Measurements from ENCODE around the gene C11orf54. TPM values are rescaled to one million over a fixed set of nuclear protein-coding genes. Genes with fewer than 3 reads are reported as not detected.

The C11orf54 gene
- total RNA-seq, 1 experiment from 2014 or later = 37.2 TPM

- intact Hi-C loops (cut with micrococcal nuclease; ENCODE audit: unreplicated experiment) = no loop called here
- Histone ChIP-seq H3K79me2 (ENCODE audit: low read depth) (peaks cover 92% of the 10 kb centered on the region), H2AFZ (no peak overlapping the region), H3K27ac (peak overlapping the region; percentile 99), H4K20me1 (ENCODE audit: insufficient read depth) (peaks cover 89% of the 10 kb centered on the region), H3K4me1 (replicated peaks; ENCODE audit: insufficient read depth) (peaks cover 39% of the 10 kb centered on the region), H3K4me3 (peak overlapping the region; percentile 81; the same call in 1 of the 2 replicates), H3K9me3 (ENCODE audit: insufficient read depth, low read depth) (no peaks in the 10 kb centered on the region), H3K27me3 (ENCODE audit: insufficient read depth, low read depth) (no peaks in the 10 kb centered on the region), H3K4me2 (peak overlapping the region; percentile 98), H3K9me2 (ENCODE audit: insufficient read depth) (no peaks in the 10 kb centered on the region), H3F3A (ENCODE audit: insufficient read depth, low read depth) (peaks cover 100% of the 10 kb centered on the region), H3K36me3 (ENCODE audit: low read depth) (peaks cover 96% of the 10 kb centered on the region)
- no peak for TF ChIP-seq EZH2 (IDR thresholded peaks at IDR 0.05; ENCODE audit: low read depth)
- TF ChIP-seq CTCF (conservative IDR thresholded peaks at IDR 0.05) = no peak
- CTCF ChIA-PET = no interaction called here
- POLR2A ChIA-PET (ENCODE audit: unreplicated experiment) = no interaction called here
- no TSS peak for BruUV-seq (replicated peaks)
- DNase-seq = peak in 1 of 2 experiments; percentile 63
Measured at GRCh38 chr11:93736129-93736528, 5.3 kb upstream of the C11orf54 start.

- BruUV-seq (replicated peaks) = no TSS peak
- TF ChIP-seq CTCF (conservative IDR thresholded peaks at IDR 0.05) (no peak), EZH2 (IDR thresholded peaks at IDR 0.05; ENCODE audit: low read depth) (no peak)
- peaks cover 45% of the 10 kb centered on the region for H3K4me1 ChIP-seq (replicated peaks; ENCODE audit: insufficient read depth)
- CTCF ChIA-PET = interaction anchor here (0.6 kb wide), 1 partner anchor 1004 kb away, joined by 3 read pairs; no protein-coding TSS in a partner anchor
- peak overlapping the region; percentile 81 for H3K4me3 ChIP-seq
- peaks cover 94% of the 10 kb centered on the region for H3F3A ChIP-seq (ENCODE audit: insufficient read depth, low read depth)
- peak in 1 of 2 experiments; percentile 80 for DNase-seq
- H4K20me1 ChIP-seq (ENCODE audit: insufficient read depth) = peaks cover 69% of the 10 kb centered on the region
- peak overlapping the region; percentile 98 for H3K4me2 ChIP-seq
- POLR2A ChIA-PET (ENCODE audit: unreplicated experiment) = interaction anchor here (0.6 to 0.7 kb wide), 2 partner anchors 44 to 57 kb away, joined by 4 to 8 read pairs; no protein-coding TSS in a partner anchor
- peaks cover 93% of the 10 kb centered on the region for H3K79me2 ChIP-seq (ENCODE audit: low read depth)
- H3K27ac ChIP-seq = peak overlapping the region; percentile 99
- intact Hi-C loops (cut with micrococcal nuclease; ENCODE audit: unreplicated experiment) = no loop called here
- no peaks in the 10 kb centered on the region for H3K27me3 ChIP-seq (ENCODE audit: insufficient read depth, low read depth)
- H2AFZ ChIP-seq = no peak overlapping the region
- no peaks in the 10 kb centered on the region for H3K9me2 ChIP-seq (ENCODE audit: insufficient read depth)
- H3K9me3 ChIP-seq (ENCODE audit: insufficient read depth, low read depth) = no peaks in the 10 kb centered on the region
- peaks cover 76% of the 10 kb centered on the region for H3K36me3 ChIP-seq (ENCODE audit: low read depth)
Measured at GRCh38 chr11:93737904-93738612, 3.4 kb upstream of the C11orf54 start.

GRCh38 chr11:93738647-93739081 lies 2.8 kb upstream of the C11orf54 start:
- Histone ChIP-seq H4K20me1 (ENCODE audit: insufficient read depth) (peaks cover 63% of the 10 kb centered on the region), H3K4me1 (replicated peaks; ENCODE audit: insufficient read depth) (peaks cover 45% of the 10 kb centered on the region), H3K36me3 (ENCODE audit: low read depth) (peaks cover 74% of the 10 kb centered on the region), H3K79me2 (ENCODE audit: low read depth) (peaks cover 93% of the 10 kb centered on the region), H3F3A (ENCODE audit: insufficient read depth, low read depth) (peaks cover 88% of the 10 kb centered on the region), H3K4me3 (peak overlapping the region; percentile 81), H2AFZ (no peak overlapping the region), H3K4me2 (peak overlapping the region; percentile 98), H3K27ac (peak overlapping the region; percentile 99), H3K27me3 (ENCODE audit: insufficient read depth, low read depth) (no peaks in the 10 kb centered on the region), H3K9me3 (ENCODE audit: insufficient read depth, low read depth) (no peaks in the 10 kb centered on the region), H3K9me2 (ENCODE audit: insufficient read depth) (no peaks in the 10 kb centered on the region)
- no peak for DNase-seq
- intact Hi-C loops (cut with micrococcal nuclease; ENCODE audit: unreplicated experiment) = no loop called here
- BruUV-seq (replicated peaks) = no TSS peak
- TF ChIP-seq EZH2 (IDR thresholded peaks at IDR 0.05; ENCODE audit: low read depth) = no peak
- TF ChIP-seq CTCF (conservative IDR thresholded peaks at IDR 0.05) = no peak
- POLR2A ChIA-PET (ENCODE audit: unreplicated experiment) = interaction anchor here (0.6 to 0.7 kb wide), 3 partner anchors 43 to 56 kb away, joined by 4 to 8 read pairs (median 6); no protein-coding TSS in a partner anchor
- CTCF ChIA-PET = interaction anchor here (0.6 kb wide), 1 partner anchor 1004 kb away, joined by 3 read pairs; no protein-coding TSS in a partner anchor
